Muscle of arm (tissue), 12 donors: ENCODE data around the gene FAM83B. TPM values are rescaled to one million over a fixed set of nuclear protein-coding genes. Genes with fewer than 3 reads are reported as not detected.
"Not testable (repeated sequence)": the region's sequence is repeated elsewhere in the genome, so short reads cannot be mapped to it uniquely, and the experiment has no call there.

Source experiments
- DNase-seq: peaks from one replicate; pipeline ENCODE4 v3.0.0-alpha.2; 2013
- polyA plus RNA-seq, 12 donors: library from polyadenylated mRNA; unstranded; fragments of 120-200 nt; gene quantifications; one replicate each; pipeline ENCODE4 v1.2.1, GENCODE V29; 2013; ENCODE audit not compliant: insufficient read length in 12 of 12

FAM83B gene
- polyA plus RNA-seq, 12 donors = 0.04 to 20.2 (median 2.0) TPM; not detected in 6

DNA sequence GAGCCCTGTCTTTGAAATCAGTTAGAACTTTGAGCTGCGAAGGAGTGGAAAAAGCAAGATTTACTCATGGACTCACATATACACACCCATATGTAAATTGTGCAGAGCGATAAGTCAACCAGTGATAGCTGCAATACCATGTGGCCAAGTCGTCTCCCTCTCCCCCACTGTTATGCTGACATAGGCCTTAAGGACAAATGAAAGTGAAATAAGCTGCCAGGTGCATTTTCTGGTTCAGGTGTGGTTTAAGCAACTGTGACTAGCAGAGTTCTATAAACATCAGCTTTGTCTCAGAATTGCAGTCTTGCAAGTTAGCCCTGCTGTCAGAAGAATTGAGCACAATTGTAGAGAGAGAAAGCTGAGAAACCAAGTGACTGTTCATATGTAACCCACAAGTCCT, 9.6 kb downstream of the FAM83B start:
- no peak for DNase-seq

DNA sequence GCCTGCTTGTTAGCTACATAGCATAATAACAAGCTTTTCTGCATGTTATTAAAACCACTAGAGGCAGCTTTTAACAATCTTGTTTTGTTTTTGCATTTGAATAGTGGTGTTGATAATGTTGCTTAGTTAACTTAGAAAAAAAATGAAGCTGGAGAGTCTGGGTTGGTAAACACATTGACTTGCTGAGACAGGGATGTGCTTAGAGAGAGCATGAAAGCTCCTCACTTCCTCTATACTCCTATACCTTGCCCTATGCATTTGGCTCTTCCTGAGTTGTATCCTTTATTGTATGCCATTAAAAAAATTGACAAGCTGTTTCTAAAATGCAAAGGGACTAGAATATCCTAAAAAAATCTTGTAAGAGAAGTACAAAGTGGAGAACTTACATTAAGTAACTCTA, 13.6 kb downstream of the FAM83B start:
- DNase-seq = no peak

DNA sequence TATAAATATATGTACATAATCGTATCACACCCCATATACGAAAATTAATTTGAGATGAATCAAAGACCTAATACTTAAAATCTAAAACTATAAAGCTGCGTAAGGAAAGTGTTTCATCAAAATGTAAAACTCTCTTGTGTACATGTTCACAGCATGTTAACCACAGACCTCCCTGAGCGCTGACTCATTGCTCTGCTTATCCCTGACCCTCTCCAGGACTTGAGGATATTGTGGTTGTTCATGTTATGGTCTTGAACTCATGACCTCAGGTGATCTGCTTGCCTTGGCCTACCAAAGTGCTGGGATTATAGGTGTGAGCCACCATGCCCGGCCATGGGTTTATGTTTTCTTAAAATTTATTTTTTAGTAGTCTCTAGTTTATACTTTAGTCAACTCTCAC, 14.2 kb downstream of the FAM83B start:
- DNase-seq = no peak

DNA sequence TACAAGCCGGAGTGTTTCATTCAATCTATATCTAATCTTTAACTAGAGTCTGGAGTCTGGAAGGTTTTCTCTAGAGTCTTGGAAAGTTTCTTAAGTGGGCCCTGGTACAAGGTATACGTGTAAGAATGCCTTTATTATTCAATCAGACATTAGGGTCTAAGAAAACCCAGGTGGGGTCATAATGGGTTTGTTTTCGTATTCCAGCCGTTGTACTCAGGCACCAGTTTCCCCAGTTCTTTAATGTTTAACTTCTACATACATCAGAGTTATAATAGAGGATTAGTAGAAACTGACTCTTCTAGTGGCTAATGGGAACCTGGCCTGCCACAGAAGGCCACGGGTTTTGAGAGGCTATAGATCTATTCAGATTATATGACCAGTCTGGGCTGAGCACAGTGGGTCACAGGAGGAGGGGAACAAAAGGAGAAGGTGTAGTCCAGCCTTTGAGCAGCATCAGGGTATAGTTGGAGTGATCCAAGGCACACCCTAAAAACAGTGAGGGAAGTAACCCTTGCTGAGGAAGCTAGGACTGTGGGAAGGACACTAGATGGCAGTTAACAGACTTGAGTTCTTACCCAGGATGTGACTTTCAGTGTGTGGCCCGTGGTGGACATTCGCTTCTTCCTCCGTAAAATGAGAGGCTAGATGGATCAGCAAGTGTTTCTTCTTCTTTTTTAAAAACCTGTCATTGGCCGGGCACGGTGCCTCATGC, 15.5 kb downstream of the FAM83B start:
- DNase-seq = no peak

DNA sequence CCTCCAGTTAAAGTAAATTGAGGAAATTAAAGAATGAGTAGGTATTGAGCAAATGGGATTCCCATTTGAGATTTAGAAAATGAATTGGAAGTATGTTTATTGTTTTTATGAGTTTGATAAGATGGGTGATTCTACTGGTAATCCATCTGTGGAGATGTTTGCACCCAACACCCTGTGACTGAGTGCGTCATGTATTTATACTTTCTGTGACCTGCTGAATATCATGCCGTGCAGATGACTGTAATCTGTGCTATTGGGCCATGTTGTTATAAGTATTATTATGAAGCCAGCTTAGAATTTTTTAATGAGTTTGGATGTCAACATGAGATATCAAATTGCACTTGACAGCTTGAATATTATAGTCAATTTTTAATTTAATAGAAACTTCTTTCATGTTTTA, 17.7 kb downstream of the FAM83B start:
- no peak for DNase-seq

DNA sequence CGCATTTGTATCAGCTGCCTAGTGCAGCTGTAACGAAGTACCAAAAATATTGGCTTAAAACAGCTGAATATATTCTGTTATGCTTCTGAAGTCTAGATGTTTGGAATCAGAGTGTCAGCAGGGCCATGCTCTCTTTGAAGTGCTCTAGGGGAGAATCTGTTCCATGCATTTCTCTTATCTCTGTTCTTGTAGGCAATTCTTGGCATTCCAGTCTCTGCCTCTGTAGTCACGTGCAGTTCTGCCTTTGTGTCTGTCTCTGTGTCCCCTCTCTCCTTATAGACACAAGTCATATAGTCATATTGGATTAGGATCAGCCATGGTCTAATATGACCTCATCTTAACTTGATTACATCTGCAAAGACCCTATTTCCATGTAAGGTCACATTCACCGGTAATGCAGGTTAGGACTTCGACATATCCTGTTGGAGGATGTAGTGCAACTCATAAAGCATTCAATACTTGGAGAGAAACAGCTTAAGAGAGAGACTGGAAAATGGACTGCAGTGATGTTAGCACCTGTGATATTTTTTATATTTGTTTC, 18.6 kb downstream of the FAM83B start:
- DNase-seq = no peak

DNA sequence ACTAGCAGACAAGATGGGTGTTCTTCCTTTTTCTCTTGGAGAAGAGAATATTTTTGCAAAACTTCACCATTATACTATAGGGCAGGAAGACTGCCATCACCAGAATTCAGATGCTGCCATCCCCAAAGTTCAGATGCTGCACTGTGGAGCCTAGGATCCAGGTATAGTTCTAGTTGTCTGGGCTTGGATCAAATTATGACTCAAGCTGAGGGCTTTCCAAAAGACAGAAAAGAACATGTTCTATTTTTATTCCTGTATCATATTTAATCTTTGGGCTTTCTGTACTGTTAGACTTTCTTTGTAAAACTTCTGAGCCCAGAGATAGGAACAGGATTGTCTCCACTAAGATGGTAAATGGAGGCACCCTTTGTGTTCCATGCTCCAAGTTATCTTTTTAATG, 22.0 kb downstream of the FAM83B start:
- DNase-seq = no peak

DNA sequence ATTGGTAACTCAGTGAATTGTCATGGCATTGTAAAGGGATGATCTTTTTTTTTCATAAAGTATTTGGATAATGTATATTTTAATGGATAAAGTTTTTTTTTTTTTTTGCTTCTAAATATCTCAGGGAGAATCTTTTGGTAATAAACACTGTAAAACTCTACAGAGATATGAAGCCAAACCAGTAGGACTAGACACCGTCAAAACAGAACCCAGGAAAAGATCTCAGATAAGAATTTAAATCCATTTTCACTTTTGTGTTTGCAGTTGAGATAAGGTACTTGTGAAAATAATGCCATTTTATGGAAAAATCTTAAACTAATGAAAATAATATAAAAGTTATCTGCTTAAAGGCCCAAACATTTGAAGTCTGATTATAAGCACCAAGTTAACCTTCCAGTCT, 27.0 kb downstream of the FAM83B start:
- DNase-seq = no peak

DNA sequence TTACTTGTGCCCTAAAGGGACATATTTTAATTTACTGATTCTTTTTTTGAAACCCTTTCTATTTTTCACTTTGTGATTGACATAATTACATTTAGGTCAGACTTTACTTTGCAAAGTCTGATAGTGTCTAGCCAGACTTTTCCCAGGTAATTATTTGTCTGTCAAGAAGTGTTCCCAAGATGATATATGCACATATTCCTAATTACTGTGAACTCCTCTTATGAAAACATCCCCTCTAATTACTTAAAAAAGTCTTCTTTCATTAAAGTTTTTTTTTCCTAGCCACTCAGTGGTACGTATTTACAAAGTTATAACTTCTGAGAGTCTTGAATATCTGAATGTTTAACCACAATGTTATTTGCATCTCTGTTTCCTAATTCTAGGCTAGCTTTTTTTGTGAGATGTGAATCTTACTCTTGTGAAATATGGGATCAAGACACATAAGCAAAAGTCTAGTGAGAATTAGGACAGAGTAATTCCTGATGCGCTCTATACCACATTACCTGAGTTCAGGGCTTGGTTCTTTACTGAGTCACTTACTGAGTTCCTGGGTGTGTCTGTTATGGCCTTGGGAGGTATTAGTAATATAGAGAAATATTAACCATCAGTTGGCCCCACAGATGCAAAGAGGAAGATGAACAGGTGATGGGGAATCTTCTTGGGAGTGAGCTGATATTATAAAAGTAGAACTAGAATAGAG, 27.9 kb downstream of the FAM83B start:
- no peak for DNase-seq

DNA sequence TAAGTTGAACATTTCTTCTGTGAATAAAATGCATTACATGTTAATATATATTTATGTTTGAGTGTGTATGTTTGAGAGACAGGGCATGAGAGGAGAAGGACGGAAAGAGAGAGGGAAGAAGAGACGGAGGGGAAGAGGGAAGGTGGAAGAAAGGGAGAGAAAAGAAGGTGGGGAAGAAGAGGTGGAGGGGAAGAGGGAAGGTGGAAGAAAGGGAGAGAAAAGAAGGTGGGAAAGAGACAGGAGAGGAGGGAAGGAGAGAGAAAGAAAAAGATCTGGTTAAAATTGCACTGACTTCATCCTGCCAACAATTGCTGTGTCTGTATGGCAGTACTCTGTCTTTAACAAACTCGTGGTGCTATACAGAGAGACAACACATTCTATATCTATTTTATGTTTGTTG, 29.0 kb downstream of the FAM83B start:
- no peak for DNase-seq

DNA sequence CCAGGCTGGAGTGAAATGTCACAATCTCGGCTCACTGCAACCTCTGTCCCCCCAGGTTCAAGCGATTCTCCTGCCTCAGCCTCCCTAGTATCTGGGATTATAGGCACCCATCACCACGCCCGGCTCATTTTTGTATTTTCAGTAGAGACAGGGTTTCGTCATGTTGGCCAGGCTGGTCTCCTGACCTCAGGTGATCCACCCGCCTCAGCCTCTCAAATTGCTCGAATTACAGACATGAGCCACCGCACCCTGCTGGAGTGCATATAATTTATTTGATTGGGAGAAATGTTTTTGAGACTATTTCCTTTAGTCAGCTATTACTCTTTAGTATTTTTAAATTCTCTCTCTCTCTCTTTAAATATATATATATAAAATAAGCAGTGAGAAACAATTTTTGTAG, 29.8 kb downstream of the FAM83B start:
- no peak for DNase-seq

DNA sequence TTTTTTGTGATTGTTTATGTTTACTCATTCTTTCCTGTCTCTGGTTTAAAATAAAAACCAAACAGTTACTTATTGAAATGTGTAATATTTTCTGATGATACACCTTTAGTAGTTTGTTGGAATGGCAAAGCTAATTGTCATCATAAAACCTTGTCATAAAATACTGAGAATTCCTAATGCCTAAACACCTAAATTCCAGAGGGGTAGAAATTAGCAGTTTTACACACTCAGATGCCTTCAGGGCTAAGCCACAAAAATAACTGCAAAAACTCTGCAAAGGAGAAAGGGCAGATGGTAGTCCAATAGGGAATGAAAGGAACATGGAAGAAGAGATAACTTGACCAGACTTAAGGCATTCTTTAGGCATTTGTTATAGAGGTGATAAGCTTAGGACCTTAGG, 30.3 kb downstream of the FAM83B start:
- DNase-seq = no peak

DNA sequence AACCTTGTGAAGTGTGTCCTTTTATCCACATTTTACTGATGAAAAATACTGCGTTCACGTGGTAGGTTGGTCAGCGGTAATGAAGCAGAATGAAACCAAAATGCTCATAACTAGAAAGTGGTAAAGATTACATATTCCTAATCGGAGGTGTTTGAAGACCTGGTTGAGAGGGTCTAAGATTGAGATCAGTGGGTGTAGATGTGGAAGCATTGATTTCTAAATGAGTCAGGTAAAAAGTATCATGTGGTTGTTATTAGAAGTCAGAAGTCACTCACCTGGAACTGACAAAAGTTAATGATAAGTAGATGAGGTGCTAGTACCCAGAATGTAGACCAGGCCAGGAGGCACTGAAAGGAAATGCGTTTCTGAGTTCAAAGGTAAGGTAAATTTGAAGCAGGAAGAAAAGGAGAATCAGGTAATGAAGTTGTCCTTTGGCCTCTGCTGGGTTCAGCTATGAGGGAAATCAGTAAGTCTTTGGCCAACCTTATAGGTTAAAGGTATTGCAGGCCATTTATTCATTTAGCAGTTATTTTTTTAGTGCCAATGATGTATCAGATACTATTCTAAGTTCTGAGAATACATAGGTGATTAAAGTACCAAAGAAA, 31.2 kb downstream of the FAM83B start:
- no peak for DNase-seq

DNA sequence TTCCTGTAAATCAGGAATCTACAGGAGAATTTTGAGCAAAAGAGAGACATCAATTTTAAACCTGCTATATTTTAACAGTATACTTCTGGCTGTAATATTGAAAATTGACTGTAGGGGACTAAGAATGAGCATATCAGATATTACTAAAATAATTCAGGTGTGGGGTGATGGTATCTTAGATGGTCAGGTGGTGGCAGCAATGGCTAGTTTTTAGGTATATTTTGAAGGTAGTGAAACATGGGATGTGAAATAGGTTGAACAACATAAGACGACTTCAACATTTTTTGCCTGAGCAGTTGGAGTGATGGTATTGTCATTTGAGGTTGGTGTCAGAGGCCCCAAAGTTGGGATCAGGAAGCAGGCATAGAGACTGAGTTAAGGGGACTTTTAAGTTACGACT, 32.1 kb downstream of the FAM83B start:
- no peak for DNase-seq

DNA sequence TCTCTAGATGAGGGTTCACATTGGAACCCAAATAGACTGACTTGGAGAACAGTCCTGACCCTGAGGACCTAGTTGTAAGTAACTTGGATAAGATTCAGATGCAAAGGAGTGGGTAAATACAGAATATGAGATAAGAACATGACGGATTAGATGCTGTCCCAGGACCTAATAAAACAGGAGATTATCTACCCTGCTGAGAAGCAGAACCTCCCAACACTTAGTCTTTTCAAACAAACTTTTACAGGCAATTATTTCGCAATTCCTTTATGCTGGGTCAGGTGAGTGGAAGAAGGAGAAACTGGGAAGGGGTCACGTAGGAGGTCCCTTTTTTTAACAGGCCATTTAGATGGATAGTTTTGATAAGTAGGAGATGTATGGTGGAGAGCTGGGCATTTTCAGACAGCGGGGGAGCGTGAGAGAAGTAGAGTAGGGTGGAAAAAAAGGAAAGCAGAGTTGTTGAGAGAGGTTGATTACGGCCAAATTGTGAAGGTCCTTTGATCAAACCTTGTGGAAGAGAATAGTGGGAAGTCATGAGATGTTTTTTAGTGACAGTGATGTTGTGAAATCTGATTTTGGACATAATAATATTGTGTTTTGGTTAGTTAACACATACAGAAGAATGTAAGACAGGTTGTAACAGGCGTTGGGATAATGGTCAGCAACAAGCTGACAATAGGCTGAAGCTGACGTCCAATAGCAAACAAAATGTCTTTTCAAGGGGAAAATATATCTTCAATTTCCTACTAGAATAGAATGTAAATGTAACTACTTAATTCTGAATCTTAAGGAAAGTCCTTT, 32.8 kb downstream of the FAM83B start:
- no peak for DNase-seq

DNA sequence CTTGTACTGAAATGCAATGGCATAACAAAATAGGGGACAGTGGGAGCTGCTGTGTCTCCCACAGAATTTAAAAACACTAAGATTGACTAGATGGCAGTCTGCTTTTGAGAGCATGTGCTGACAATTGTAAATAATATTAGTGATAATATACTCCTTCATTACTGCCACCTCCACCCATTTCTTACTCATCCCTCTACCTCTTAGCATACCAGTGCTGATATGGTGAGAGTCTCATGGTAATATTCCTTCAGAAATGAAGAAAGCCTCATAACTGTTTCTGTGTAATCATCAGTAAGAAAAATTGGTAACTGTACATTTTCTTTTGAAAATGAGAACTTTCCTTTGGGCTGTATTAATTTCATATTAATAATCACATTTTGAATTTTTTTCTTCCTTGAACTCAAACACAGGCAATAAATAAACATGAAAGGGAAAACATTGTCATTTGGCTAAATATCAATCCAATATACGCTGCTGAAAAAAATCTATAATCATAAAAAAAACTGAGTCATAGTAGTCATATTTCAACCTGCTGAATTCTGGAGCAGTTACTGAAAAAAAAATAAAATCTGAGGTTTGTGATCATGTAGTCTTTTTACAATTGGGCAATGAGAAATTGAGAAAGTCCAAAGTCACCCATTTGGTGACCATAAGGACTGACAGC, 34.6 kb downstream of the FAM83B start:
- no peak for DNase-seq

DNA sequence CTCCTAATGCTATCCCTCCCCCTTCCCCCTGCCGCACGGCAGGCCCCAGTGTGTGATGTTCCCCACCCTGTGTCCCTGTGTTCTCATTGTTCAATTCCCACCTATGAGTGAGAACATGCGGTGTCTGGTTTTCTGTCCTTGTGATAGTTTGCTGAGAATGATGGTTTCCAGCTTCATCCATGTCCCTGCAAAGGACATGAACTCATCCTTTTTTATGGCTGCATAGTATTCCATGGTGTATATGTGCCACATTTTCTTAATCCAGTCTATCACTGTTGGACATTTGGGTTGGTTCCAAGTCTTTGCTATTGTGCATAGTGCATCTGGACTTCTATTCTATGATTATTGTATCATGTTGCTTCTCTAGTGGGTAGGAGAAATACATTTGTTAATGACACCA, 35.3 kb downstream of the FAM83B start:
- DNase-seq = not testable (repeated sequence)

DNA sequence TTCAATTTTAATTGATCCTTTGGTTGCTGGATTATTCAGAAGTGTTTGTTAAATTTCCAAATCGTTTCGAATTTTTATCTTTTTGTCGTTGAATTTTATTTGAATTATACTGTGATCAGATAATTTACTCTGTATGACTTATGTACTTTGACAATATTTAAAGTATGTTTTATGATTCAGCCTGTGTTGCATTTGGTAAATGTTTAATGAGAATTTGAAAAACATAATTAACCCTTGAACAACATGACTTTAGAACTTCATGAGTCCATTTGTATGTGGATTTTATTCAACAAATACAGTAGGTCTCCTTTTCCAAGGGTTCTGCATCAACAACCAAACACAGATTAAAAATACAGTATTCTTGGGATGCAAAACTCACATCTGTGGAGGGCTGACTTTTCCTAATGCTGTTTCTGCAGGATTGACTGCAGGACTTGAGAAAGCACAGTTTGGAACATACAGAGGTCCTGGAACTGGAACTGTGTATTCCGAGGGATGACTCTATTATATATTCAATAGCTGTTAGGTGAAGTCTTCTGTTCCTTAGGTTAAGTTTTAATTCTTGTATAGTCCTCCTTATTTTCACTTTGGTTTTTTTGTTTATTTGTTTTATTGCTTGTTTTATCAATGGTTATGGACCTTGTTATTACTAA, 40.5 kb downstream of the FAM83B start:
- DNase-seq = no peak

DNA sequence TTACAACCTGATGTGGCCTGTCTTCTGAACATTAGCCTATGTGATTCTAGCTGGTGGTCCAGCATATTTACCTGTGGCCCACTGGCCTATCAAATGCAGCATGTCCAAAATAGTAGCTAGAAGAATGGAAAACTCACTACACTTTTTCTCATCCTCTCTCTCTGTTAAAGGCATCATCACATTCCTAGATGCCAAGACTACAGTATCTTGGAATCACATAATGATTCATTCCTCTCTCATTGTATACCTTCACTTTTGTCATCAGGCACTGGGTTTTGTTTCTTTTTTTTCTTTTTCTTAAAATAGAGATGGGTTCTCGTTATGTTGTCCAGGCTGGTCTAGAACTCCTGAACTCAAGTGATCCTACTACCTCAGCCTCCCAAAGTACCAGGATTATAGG, 45.0 kb downstream of the FAM83B start:
- no peak for DNase-seq

DNA sequence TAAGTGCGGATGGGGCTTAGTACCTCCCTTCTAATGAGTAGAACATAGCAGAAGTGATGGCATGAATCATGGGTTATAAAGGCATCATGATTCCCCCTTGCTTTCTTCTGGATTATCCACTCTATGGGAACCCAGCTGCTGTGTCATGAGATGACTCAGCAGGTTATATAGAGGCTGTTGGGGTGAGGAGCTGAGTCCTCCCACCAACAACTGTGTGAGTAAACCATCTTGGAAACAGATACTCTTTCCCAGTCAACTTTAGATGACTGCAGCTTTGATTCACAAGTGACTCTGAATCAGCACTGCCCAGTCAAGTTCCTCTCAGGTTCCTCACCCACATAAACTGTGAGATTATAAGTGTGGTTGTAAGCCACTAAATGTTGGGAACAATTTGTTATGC, 46.3 kb downstream of the FAM83B start:
- no peak for DNase-seq

DNA sequence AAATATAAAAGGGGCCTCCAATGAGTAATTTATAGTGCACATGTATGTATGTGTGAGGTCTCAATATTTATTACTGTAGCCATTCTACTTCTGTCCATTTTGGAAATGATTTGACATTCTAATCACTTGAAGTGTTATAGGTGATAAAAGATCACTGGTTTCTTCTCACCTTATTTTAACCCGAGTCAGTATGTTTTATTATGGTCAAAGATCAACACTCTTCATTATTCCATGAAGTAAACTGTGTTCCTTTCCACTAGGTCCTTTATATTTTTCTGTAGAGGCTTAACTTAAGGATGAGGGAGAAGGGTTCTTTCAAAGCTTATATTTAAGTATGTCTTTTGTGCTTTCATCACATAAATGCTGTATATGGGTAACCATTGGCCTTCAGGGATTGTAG, 47.2 kb downstream of the FAM83B start:
- DNase-seq = no peak
